HG03342 (cell line): ENCODE measurements around the gene CSF1.

Experiments used
- ATAC-seq: cut with Tn5 transposase; IDR thresholded peaks from one replicate; pipeline ENCODE4 v1.9.1; 2021; ENCODE audit warnings: mild to moderate bottlenecking, moderate library complexity; ENCODE audit not compliant: unreplicated experiment

CSF1 gene

DNA sequence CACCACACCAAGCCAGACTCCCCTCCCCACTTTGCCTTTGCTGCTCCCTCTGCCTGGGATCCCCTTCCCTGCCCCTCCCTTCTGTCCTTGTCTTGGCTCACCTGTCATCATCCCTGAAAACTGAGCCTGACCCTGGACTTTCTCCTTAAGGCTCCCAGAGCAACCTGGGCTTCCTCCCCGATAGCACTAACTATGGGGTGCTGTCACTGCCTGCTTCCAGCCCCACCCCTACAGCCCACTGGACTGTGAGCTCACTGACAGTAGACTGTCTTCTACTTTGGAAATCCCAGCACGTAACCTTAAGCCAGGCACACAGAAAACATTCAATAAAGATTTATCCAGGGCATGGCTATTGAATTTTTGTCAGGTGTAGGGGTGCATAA, 9.5 kb upstream of the CSF1 start:
- no peak for ATAC-seq

DNA sequence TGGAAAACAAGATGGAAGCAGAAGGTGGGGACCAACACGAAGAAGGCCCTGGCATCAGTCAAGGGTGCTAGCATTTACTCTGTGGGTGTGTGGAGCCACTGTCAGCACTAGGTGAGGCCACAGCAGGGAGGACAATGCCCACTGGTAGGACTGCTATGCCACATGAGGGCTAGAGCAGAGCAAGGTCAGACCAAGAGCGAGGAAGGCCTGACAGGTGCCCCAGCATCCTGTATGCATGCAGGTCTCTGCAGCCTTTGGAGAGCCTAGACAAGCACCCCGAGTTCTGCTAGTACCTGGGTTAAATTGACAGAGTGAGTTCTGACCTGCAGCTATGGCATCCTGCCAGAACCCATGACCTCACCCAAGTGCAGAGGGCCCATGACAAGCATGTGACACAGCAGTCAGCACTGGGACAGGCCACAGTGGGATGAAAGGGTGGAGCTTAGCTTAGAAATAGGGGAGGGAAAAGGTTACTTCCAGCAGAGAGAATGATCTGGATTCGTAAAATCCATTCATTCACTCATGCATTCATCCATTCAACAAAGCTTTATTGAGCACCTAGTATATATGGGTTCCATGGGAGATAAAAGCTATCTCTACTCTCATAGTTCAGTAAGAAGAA, 9.0 kb upstream of the CSF1 start:
- ATAC-seq: no peak

DNA sequence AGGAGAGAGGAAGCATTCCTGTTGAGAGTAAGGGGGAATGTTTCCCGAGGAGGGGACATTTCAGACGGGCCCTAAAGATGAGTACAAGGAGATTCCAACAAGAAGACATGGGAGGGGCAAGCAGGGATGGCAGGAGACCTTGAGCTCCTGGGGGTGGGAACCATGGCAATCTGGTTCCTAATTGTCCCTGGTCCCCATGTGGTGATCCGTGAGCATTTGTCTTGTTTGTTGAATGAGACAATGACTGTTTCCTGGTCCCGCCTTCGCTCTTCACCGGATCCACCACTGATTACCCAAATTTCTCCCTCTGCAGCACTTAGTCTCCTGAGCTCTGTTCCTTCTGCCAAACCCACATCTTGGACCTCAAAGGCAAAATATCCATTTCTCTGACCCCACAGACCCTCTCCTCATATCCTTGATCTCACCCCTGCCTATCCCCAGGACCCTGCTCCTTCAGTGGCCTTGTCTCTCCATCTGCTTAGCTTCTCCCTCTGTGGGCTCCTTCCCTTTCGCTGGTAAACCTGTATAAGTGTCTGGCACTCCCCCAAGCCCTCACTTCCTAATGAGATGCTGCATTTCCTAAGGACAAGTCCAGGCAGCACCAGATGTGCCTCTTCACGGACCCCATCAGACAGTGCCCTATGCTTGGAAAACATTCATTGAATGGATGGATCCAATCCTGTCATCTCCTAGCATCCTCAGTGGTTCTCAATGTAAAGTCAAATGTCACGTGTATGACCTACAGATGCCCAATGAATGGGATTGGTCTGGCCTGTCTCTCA, 8.3 kb upstream of the CSF1 start:
- no peak for ATAC-seq

- no peak for ATAC-seq
These were observed 7.2 kb upstream of the CSF1 start for GRCh38 chr1:109903376-109903930.

- no peak for ATAC-seq
These were observed 6.4 kb upstream of the CSF1 start for GRCh38 chr1:109904105-109904817.

DNA sequence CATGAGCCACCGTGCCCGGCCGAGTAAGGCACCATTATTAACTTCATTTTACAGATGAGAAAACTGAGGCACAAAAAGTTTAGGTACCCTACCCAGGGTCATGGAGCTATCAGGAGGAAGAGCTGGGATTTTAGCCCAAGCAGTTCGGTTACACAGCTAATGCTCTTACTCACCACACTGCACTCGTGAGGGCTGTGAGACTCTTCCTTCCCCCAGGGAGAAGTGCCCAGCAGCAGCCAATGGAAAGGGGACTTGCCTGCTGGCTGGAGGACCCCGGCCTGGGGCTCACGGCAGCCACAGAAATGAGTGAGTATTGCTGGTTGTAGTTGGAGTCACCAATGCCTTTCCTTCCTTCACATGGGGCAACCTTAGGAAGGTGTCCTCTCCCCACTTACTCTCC, 5.2 kb upstream of the CSF1 start:
- ATAC-seq: no peak

DNA sequence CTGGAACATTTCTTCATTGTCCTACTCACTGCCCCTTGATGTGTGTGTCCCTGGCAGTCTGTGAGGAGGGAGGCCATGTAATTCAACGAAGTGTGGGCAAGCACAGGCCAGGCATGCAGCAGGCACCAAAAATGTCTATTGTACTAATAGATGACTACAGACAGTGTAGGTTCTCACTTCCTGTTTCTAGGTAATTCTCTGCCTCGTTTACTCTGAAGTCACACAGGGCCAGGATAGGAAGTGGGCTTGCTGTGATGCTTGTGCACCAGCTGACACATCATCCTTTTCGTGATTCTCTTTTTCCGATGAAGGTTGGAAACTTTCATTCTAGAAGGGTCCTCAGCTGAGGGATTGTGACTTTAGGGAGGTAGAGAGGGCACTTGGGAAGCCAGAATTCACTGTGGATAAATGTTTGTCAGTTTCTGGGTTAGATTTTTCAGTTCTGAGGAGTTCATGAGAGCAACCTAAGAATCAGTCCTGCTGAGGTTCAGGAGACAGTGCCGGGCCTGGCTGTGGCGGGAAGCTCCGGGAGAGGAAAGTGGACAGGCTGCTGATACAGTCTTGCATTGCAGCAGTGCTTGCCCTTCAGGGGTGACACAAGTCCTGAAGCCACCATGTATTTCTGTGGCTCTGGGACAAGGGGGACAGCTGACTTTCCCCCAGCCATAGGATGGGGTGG, 4.3 kb upstream of the CSF1 start:
- ATAC-seq: peak; percentile 85

DNA sequence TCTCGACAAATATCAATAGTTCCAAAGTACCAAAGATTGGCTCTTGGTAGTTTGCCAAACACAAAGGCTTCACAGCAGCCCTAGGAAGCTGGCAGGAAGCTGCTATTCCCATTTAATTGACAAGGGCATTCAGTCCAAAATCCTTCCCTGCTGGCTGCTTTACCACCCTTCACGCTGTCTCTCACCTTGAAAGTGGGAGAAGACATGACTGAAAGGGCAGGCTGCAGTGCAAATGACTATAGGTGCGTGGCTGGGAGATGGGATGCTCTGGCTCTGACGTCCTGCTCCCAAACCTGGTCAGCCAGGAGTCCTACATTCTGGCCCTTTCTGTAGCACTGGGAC, 3.8 kb upstream of the CSF1 start:
- no peak for ATAC-seq

DNA sequence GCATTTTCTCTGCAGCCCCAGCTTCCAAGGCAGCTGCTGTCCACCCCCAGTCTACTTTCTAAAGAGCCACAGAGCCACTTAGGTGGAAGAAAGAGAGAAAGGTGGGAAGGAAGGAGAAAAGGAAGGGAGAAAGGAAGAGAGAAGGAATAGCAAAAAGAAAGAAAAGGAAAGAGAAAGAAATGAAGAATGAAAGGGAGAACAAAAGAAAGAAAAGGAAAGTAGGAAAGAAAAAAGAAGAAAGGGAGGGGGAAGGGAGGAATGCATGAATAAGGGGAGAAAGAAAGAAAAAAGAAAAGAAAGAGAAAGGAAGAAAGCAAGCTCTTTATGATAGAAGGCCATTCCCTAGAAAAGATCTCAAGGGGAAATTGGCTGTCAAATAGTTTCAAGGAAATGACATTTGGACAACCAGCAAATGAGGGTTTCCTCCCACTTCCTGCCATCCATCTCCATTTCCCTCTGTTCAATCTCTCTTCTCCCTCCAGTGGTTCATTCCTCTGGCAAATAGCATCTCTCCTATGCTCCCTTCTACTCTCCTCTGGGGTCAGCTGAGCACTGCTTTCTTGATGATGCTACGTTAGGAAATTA, 3.4 kb upstream of the CSF1 start:
- no peak for ATAC-seq

- no peak for ATAC-seq
These were observed 1.8 kb upstream of the CSF1 start for GRCh38 chr1:109908836-109909235.

DNA sequence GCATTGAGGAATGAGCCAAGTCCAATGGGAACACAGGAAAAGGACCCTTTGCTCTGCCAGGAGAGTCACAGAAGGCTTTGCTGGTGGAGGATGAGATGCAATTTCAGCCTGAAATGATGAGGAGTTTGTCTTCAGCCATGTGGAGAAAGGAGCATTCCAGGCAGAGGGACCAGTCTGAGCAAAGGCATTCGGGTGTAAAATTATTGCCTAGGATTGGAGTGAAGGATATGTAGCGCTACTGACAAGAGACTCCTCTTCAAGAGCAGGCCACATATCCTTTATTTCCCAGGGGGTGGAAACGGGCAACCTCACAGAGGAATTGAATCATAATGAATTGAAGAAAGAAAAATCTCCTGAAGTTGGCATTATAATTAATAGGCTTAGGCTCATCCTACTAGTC, 1.1 kb upstream of the CSF1 start:
- no peak for ATAC-seq

- no peak for ATAC-seq
These were observed 532 bp downstream of the CSF1 start for GRCh38 chr1:109910963-109911798.

DNA sequence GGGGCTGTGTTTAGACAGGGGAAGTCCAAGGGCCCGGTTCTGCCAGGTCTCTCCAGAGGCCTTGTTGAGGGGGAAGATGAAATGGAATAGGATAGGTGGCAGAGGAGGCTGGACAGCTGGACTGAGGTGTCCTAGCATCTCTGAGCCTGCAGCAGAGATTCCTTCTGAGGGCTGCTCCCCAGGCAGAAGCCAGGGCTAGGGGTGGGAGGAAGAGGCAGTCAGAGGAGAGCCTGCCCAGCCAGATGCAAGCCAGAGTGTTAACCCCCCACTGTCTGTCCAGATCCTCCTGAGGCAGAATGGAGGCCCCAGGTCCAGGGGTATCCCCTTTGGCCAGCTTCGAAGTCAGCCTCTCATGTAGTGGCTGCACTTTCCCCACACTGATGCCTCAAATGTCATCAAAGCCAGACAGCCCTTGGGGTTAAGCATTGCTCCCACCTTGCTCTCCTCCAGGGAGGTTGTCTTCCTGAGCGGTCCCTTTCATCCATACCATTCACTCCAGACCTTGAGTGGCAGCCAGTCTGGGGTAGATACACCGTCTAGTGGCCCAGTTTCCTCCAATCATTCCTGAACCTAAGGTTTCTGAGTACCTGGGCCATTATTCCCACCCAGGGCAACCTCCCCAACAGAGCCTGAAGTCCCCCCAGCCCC, 1.7 kb downstream of the CSF1 start:
- ATAC-seq: no peak

DNA sequence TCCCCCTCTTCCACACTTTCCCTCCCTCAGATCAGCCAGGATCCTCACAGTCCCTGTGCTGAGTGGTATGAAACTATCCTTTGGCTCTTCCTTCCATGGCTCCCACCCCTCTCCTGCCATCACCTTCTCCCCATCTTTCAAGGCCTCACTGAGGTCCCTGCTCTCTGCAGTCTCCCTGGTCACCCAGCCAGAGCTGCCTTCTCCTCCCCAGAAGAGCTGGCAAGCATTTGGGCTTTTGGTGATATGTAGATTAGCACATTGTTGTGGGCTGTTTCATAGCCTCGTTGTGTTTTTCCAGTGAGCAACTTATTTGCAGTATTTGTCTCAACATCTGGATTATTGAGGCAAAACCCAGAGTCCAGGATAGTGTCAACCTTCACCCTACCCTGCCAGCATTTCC, 2.2 kb downstream of the CSF1 start:
- no peak for ATAC-seq

DNA sequence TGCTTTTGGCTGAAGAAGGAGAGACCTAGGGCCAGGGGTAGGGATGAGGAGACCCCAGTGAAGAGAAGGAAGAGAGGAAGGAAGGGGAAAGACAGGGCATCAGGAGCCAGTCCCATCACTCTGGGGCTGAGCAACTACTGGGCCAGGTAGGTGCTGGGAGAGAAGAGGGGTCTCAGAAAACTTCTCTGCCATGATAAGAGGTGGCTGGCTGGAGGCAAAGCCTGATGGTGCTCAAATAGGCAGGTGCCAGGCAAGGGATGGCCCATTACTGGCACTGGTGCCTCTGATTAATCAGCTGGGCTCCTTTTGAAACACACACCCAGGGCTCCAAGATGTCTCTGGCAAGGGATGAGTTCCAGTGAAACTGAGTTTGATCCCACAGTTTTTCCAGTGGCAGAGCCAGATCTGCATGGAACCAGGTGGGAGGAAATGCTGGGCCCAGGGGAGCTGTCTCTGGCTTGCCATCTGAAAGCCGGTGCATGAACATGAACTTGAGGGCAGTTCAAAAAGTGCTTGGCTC, 2.8 kb downstream of the CSF1 start:
- no peak for ATAC-seq

GRCh38 chr1:109914587-109915240, 4.1 kb downstream of the CSF1 start:
- no peak for ATAC-seq

GRCh38 chr1:109917051-109917767, 6.6 kb downstream of the CSF1 start:
- ATAC-seq: no peak
